GM18858 (cell line): ENCODE measurements around the gene SOX12.
"Not testable (repeated sequence)": the region's sequence is repeated elsewhere in the genome, so short reads cannot be mapped to it uniquely, and the experiment has no call there.

ENCODE experiments used
- ATAC-seq: cut with Tn5 transposase; IDR thresholded peaks from one replicate; pipeline ENCODE4 v1.9.1; 2021; ENCODE audit not compliant: unreplicated experiment

SOX12 gene

DNA sequence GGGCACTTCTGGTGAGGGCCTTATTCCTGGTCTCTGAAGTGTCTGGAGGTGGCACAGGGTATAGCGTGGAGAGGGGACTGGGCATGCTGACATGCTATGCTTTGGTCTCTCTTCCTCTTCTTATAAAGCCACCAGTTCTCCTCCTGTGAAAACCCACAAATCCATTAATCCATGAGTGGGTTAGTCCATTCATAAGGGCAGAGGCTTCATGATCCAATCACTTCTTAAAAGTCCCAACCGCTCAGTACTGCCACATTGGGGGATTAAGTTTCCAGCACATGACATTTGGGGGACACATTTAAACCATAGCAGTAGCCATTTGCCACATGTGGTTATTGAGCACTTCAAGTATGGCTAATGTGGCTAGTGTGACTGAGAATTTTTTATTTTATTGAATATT lies 51.4 kb downstream of the SOX12 start:
- no peak for ATAC-seq

DNA sequence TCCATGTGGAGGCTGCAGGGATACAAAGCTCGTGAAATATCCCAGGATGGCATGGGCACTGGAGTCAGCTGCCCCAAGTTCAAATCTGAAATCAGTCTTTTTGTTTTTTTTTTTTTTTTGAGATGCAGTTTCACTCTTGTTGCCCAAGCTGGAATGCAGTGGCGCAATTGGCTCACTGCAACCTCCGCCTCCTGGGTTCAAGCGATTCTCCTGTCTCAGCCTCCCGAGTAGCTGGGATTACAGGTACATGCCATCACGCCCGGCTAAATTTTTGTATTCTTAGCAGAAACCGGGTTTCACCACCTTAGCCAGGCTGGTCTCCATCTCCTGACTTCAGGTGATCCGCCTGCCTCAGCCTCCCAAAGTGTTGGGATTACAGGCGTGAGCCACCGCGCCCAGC lies 52.2 kb downstream of the SOX12 start:
- ATAC-seq: not testable (repeated sequence)

DNA sequence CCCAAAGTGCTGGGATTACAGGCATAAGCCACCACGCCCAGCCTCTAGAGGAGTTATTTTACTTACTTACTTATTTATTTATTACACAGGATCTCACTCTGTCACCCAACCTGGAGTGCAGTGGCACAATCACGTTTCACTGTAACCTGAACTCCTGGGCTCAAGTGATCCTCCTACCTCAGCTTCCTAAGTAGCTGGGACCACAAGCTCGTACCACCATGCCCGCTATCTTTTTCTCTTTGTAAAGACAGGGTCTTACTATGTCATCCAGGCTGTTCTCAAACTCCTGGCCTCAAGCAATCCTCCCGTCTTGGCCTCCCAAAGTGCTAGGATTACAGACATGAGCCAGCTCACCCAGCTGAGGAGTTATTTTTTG lies 53.6 kb downstream of the SOX12 start:
- ATAC-seq: no peak
